NCI-H345 treated with DMSO at 0.1 percent for 48 hours (cell line): ENCODE measurements around the gene CRTC3.
"Not testable (repeated sequence)": the region's sequence is repeated elsewhere in the genome, so short reads cannot be mapped to it uniquely, and the experiment has no call there.

Experiments used
- DNase-seq: peaks from one replicate; lab custom pipeline; 2025; ENCODE audit not compliant: unreplicated experiment; lab: John Stamatoyannopoulos, UW

CRTC3 gene

DNA sequence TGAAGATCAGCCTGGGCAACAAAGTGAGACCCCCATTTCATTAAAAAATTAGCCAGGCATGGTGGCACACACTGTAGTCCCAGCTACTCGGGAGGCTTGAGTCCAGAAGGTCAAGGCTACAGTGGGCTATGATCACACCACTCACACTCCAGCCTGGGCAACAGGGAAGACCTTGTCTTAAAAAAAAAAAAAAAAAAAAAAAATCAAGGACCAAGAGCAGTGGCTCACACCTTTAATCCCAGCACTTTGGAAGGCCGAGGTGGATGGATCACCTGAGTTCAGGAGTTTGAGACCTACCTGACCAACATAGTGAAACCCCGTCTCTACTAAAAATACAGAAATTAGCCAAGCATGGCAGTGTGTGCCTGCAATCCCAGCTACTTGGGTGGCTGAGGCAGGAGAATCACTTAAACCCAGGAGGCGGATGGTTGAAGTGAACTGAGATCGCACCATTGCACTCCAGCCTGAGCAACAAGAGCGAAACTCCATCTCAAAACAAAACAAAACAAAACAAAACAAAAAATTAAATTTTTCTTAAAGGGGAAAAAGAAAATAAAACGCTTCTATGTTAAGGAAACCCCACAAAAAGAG lies 138.1 kb downstream of the CRTC3 start:
- DNase-seq, result not testable (repeated sequence)

DNA sequence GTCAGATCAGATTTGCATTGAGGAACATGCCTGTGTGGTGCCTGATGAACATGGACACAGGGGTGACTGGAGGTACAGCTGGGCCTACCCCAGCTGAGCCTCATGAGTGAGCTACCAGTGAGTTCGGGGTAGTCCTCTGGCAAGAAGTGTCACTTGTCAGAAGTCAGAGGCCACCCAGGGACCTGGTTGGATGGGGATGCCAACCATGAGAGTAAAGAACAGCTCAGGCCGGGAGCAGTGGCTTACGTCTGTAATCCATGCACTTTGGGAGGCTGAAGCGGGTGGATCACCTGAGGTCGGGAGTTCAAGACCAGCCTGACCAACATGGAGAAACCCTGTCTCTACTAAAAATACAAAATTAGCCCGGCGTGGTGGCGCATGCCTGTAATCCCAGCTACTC lies 140.9 kb downstream of the CRTC3 start:
- DNase-seq, result not testable (repeated sequence)

DNA sequence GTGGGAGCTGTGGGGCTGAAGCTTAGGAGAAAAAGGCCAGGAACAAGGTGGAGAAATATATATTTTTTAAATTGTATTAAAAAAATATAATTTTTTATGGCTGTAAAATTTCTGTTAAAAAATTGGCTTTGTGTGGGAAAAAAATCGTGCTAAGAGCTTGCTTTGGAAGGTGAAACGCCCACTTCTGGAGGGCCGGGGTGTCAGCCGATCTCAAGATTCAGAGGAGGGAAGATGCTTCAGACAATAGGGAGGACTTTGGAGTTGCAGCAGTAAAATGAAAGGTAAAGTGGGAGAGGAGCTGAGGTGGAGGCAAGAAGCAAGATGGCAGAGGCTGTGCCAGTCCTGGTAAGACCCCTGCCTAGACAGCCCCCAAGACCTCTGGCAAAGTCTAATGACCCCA lies 141.5 kb downstream of the CRTC3 start:
- DNase-seq, result no peak

DNA sequence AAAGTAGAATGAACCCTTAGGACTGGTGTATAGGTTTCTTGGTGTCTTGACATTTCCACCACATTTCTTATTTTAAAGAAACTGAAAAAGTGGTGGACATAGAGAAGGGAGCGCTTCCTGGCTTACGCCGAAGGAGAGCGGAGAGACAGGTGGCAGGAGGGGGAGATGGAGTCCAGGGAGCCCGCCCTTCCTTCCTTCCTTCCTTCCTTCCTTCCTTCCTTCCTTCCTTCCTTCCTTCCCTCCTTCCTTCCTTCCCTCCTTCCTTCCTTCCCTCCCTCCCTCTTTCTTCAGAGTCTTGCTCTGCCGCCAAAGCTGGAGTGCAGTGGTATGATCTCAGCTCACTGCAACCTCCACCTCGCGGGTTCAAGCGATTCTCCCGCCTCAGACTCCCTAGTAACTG lies 143.6 kb downstream of the CRTC3 start:
- not testable (repeated sequence) for DNase-seq

DNA sequence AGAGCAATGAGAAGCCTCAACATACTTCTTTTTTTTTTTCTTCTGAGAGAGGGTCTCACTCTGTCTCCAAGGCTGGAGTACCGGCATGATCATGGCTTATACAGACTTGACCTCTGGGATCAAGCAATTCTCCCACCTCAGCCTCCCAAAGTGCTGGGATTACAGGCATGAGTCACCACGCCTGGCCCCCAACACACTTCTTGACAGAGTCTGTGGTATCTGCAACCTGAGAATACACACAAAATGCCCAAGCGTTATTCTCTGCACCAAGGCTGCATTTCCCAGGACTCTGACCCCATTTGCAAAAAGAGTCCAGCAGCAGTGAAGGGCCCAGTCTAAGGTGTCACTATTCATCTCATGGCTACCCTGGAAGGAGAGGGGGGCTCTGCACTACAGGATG lies 144.8 kb downstream of the CRTC3 start:
- no peak for DNase-seq

DNA sequence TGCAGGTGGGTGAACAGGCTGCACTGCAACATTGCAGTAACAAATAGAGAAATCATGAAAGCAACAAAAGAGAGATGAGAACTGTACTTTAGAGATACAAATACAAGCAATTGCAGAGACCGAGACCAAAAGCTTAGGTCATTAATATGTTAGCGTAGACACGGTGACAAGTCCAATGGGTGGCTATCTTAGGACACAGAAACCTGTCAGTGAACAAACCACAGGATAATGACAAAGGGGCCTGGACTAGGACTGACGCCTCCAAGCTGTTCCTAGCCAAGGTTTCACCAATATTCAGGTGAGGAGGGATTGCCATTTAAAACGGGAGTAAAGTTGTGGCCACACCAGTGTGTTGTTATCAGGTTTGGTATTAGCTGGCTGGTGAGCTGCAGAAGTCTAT lies 145.7 kb downstream of the CRTC3 start:
- no peak for DNase-seq

DNA sequence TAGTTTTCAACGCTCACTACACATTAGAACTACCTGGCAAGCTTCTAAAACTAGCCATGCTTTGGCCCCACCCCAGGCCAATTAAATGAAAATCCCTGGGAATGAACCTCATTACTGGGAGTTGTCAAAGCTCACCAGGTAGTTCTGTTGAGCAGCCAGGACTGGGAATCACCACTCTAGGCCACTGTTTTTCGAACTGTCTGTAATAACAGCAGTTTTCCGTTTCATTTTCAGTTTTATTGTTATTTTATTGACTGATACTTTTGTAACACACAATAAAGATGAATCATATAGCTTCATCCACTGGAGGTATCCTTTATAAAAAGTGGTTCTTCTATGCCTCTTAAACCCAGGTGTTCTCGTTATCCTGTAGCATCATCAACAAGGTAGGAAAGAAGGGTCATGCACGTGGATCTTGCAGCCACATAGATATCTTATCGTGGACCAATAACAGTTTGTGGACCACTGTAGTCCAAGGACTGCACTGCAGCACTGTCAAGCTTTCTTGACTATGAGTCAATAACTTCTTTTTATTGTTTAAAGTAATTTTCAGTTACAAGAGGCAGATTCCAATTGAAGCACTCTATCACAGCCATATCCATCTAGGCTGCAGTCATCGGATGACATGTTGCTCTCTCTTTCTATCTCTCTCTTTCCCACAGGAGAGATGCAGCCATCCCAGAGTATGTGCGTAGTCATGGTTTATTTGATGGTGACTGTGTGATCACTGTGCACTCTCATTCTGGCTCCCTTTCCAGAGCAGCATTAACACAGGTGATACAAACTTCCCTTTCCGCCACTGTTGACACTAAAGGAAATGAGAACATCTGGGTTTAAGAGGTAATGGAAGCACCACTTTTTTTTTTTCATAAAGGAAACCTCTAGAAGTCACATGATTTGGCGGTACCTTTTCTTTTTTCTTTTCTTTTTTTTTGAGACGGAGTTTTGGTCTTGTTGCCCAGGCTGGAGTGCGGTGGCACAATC lies 148.4 kb downstream of the CRTC3 start:
- DNase-seq, result no peak

DNA sequence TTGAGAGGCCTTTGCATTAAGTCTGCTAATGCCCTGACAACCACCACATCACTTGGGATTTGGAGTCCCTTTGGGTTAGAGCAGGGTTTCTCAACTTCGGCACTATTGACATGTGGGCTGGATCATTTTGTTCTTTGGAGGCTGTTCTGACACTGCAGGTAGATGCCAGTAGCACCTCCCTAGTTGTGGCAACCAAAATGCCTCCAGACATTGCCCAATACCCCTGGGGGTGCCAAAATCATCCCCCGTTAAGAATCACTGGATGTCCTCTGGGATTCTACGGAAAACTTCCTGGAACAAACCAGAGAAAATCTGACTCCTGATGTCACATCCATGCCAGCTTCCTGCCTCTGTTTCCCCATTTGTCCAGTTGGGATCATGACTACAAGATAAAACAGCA lies 150.2 kb downstream of the CRTC3 start:
- DNase-seq, result no peak

DNA sequence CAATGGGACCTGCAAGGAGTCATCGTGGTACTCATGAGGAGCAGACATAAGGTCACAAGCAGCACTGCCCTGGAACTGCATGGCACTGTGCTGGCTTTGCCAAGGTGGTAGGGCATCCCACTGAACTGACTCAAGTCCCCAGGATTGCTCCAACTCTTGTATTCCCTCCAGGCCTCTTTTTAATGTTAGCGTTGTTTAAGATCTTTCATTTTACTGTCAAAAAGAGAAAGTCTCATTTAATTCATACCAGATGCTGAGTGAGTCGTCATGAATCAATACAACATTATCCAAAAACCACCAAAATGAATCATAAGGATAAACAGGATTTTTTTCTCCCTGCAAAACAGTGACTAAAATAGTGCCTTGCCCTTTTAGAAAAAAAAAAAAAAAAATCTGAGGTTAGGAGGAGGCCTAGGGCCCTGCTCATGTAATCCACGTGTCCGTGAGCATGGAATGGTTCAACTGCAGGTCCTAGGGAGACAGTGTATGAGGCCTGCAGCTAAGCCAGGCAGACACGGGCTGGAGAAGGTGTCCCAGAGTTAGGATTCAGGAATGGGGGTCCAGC lies 150.7 kb downstream of the CRTC3 start:
- no peak for DNase-seq

DNA sequence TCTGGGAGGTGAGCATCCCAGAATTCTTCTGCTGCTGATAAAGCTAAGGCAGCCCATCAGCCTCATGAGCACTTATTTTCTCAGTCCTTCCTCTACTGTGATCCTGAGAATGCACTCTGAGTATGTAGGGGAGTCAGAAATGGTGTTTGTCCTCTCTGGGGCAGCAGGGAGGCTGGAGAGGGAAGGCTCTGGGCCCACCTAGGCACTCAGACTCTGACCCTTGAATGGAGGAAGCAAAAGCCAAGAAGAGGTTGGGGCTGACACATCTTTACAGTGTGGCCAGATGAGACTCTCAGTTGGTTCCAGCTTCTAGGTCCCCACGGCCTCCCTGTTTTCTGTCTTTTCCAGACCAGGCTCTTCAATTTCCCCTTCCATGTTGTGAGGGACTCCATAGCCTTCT lies 151.3 kb downstream of the CRTC3 start:
- DNase-seq, result no peak

DNA sequence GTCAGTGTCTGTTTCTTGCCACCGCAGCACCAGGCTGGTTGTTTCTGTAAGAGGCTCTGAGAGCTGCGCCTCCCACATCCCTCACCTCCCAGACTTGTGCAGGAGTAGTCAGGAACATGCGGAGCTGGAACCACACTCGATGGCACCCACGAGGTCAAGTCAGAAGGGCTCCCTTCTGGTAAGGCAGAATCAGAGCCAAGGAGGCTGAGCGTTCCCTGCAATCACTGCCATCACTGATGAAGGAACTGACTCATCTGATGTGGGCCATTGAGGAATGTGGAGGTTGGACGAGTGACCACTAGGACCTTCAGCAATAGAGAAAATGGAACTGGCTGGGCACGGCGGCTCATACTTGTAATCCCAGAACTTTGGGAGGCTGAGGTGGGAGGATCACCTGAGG lies 151.8 kb downstream of the CRTC3 start:
- DNase-seq, result no peak

DNA sequence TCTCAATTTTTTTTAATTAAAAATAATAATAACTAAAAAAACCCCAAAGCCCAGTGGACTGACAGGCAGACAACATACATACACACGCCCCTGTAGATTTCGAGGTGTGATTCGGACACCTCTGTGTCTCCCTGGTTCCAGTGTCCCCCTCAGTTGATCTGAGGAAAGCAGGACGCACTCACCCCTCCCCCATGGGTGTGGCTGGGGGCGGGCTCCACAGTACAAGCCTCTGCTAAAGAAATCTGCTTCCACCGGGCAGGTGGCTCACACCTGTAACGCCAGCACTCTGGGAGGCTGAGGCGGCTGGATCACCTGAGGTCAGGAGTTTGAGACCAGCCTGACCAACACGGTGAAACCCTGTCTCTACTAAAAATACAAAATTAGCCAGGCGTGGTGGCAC lies 153.6 kb downstream of the CRTC3 start:
- no peak for DNase-seq

DNA sequence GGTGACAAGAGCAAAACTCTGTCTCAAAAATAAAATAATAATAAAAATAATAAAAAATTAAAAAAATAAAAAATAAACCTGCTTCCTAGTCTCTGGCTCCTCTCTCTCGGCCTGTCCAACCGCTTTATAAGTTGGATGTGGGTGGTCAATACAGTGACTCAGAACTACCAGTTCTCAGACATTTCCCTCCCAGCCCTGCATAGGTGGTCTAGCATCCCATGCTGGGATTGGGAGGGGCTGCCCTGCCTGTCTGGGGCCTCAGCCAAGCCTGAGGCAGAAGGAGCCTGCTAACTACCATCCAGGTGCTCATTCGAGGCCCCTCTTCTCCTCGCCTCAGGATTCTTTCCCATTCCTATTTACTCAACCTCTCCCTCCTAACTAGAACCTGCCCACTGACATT lies 154.2 kb downstream of the CRTC3 start:
- no peak for DNase-seq

DNA sequence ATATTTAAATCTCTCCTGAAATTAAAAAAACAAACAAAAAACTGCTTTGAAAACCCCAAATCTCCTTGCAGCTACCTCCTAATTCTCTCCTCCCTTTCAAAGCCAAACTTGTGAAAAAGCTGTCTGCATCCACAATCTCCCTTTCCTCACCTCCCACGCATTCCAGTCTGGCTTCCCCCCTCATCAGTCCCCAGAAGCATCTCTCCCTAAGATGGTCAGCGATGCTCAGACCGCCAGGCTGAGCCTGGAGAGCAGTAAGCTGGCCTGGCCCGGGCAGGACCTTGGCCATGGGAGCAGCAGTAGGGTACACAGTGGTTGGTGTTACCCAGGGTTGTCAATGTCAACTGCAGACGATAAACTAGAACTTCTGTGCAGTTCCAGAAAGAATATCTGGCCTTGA lies 154.6 kb downstream of the CRTC3 start:
- no peak for DNase-seq

DNA sequence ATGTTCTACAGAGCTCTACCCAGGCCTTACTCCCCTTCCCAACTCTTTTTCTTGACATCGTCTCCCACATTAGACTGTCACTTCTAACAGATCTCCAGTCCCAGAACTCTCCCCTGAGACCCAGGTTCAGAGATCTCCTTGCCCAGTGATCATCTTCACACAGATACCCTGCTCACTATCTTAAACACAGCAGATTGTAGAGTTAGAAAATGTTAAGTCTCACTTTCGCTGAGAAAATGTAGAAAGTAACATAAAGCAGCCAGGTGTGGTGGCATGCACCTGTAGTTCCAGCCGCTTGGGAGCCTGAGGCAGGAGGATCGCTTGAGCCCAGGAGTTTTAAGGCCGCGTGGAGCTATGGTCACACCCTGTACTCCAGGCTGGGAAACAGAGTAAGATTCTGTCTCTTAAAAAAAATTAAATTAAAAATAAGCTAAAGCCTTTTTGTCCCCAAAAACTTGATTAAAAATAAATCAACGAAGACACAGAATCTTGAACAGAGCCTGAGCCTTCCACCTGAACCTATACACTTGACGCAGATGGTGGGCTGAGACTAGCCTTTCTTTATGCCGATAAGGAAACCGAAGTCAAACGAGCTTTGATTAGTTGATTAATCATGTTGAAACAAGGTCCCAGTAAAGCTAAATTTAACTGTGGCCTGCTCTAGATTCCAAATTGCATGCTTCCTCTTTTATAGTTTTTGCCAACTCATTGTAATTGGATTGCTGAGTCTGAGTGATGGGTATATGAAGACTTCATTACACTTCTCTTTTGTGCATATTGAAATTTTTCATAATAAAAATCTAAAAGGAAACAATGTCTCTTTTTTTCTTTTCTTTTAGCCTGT lies 156.1 kb downstream of the CRTC3 start:
- no peak for DNase-seq

DNA sequence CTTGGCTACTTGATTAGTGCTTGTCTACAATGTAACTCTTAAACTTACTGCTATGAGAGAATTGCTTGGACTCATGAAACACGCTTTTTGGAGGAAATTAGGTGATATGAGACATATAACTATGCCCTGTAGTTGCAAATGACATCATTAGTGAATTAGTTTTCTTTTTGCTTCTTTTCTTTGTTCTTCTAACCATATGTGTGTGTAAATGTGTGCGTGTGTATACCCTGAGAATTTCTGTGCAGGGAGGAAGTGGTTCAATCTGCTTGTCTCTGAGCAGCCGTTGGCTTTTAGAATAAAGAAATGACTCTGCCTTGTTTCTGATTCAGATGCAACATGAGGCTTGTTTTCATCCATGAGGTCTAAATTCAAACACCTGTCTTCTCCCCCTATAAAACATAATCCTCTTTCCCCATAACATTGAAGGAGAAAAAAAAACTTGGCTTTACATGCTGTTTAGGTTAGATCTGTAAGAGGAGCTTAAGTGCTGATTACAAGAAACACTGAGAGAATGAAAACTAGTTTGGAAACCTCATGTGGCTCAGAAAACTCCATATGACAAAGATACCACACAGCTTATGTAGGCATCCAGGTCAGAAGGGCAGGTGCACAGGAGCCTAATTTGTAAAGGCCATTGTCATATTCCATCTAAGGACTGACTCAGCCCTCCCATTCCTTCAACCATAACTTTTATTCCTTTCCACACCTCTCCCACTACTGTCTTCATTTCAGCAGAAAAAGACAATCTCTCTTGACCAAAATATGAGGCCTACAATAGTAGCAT lies 156.9 kb downstream of the CRTC3 start:
- no peak for DNase-seq

DNA sequence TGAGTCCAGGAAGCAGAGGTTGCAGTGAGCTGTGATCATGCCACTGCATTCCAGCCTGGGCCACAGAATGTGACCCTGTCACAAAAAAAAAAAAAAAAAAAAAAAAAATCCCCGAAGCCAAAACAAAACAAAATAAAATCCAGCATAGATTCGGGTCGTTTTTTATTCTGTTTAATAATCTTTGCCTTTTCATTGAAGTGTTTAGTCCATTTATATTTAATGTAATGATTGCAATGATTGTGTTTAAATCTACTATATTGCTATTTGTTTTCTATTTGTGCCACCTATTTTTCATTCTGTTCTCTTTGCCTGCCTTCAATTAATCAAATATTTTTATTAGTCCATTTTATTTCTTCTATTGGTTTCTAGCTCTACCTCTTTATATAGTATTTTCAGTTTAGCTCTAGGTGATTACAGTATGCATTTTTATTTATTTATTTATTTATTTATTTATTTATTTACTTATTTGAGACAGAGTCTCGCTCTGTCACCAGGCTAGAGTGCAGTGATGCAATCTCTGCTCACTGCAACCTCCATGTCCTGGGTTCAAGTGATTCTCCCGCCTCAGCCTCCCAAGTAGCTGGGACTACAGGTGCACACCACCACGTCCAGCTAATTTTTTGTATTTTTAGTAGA lies 159.7 kb downstream of the CRTC3 start:
- DNase-seq, result not testable (repeated sequence)

DNA sequence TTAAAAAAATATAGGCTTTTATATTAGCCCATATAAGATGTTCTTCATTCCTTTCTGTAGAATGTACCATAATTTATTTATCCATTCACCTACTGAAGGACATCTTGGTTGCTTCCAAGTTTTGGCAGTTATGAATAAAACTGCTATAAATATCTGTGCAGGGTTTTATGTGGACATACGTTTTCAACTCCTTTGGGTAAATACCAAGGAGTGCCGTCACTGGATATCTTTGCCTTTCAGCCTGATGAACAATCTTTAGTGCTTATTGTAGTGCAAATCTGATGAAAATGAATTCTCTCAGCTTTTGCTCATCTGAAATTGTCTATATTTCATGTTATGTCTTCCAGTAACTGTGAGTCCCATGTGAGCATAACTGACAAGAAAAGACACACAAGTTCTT lies 160.9 kb downstream of the CRTC3 start:
- no peak for DNase-seq

DNA sequence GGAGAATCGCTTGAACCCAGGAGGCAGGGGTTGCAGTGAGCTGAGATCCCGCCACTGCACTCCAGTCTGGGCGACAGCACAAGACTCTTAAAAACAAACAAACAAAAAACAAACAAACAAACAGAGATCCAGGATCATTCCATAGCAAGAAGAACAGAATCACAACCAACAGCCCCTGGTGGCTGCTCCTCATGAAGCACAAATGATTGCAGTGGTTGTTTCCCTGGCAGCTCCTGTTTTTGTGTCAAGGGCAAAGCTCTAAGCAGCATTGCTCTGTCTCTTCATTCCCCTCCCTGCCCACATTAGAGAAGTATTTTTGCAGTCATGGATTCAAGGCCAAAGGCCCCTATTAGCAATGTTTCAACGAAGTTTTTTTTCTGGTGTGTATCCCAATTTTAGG lies 161.6 kb downstream of the CRTC3 start:
- no peak for DNase-seq
